H1 (cell line): ENCODE results near the gene ZBTB40. TPM values are rescaled to one million over a fixed set of nuclear protein-coding genes. Genes with fewer than 3 reads are reported as not detected.

Source experiments
- CTCF ChIA-PET: fragments of 300-600 bp; sonication (Branson Sonifier 250); formaldehyde crosslinking; loops from one replicate; lab custom pipeline; 2021; ENCODE audit not compliant: partially characterized antibody; lab: Charles Lee
- POLR2A ChIA-PET: fragments of 300-600 bp; sonication (Branson Sonifier 250); formaldehyde crosslinking; loops from one replicate; lab custom pipeline; 2021; ENCODE audit warnings: inconsistent platforms; ENCODE audit not compliant: partially characterized antibody; lab: Charles Lee
- DNase-seq, 2 experiments: peaks; one replicate each; pipeline versions ENCODE4 v3.0.0 to v3.0.0-alpha.2; 2010 to 2022; ENCODE audit warnings: low spot score in 2 of 2, low read depth in 1 of 2, mixed read lengths in 1 of 2
- FAIRE-seq: peaks from 2 replicates; lab custom pipeline; 2011; peaks lifted over from hg19 to GRCh38; lab: Jason Lieb, UNC
- H2AFZ ChIP-seq: 2 replicates; pipeline ENCODE4 v1.8.1; 2012; ENCODE audit warnings: low read length, inconsistent platforms
- H2AK5ac ChIP-seq: 2 replicates; pipeline ENCODE4 v1.6.1; 2013; ENCODE audit warnings: low read depth, low read length
- H2BK120ac ChIP-seq: replicated peaks from 2 replicates; pipeline ENCODE3; 2013; ENCODE audit warnings: low read depth, low read length, inconsistent platforms
- H2BK12ac ChIP-seq: 2 replicates; pipeline ENCODE4 v1.6.1; 2013; ENCODE audit warnings: low read depth, low read length
- H2BK15ac ChIP-seq: 2 replicates; pipeline ENCODE4 v1.6.1; 2013; ENCODE audit warnings: low read length
- H2BK20ac ChIP-seq: 2 replicates; pipeline ENCODE4 v1.6.1; 2013; ENCODE audit warnings: low read length
- H2BK5ac ChIP-seq: 2 replicates; pipeline ENCODE4 v1.6.1; 2013; ENCODE audit warnings: low read depth, low read length
- H3K14ac ChIP-seq: 2 replicates; pipeline ENCODE4 v1.6.1; 2013; ENCODE audit warnings: inconsistent platforms; ENCODE audit not compliant: insufficient read length
- H3K18ac ChIP-seq: 2 replicates; pipeline ENCODE4 v1.6.1; 2013; ENCODE audit warnings: low read length; ENCODE audit errors: extremely low read depth
- H3K23ac ChIP-seq: 2 replicates; pipeline ENCODE4 v1.6.1; 2013; ENCODE audit warnings: inconsistent platforms; ENCODE audit not compliant: insufficient read length
- H3K23me2 ChIP-seq: 2 replicates; pipeline ENCODE4 v1.6.1; 2013; ENCODE audit warnings: low read depth, low read length
- H3K27ac ChIP-seq: 2 replicates; pipeline ENCODE4 v1.6.1; 2011; ENCODE audit warnings: low read depth, low read length, inconsistent platforms
- H3K27me3 ChIP-seq, 4 experiments: replicated peaks in 1 of 4; 1 replicate in 1 of 4; 2 replicates in 3 of 4; pipeline versions ENCODE4 v1.6.1 to v1.8.1; 2011 to 2013; ENCODE audit warnings: low read length in 3 of 4, mild to moderate bottlenecking in 3 of 4, inconsistent platforms in 2 of 4, mixed read lengths in 2 of 4, moderate library complexity in 1 of 4; ENCODE audit not compliant: control insufficient read depth in 3 of 4, insufficient read depth in 3 of 4; ENCODE audit errors: extremely low read depth in 1 of 4
- H3K36me3 ChIP-seq, 4 experiments: 2 replicates each; pipeline versions ENCODE4 v1.6.1 to v1.8.1; 2011 to 2013; ENCODE audit warnings: mild to moderate bottlenecking in 4 of 4, low read length in 3 of 4, moderate library complexity in 2 of 4, control low read depth in 1 of 4, inconsistent platforms in 1 of 4; ENCODE audit not compliant: insufficient read depth in 4 of 4, control insufficient read depth in 2 of 4
- H3K4ac ChIP-seq: replicated peaks from 2 replicates; pipeline ENCODE3; 2013; ENCODE audit warnings: low read length, low read depth, mixed read lengths, inconsistent platforms; ENCODE audit not compliant: insufficient read length
- H3K4me1 ChIP-seq, 4 experiments: replicated peaks in 1 of 4; 1 replicate in 1 of 4; 2 replicates in 3 of 4; pipeline versions ENCODE4 v1.6.1 to v1.8.1; 2011 to 2013; ENCODE audit warnings: low read length in 3 of 4, inconsistent platforms in 2 of 4, mixed read lengths in 1 of 4; ENCODE audit not compliant: insufficient read depth in 4 of 4, control insufficient read depth in 3 of 4
- H3K4me2 ChIP-seq, 2 experiments: 2 replicates each; pipeline versions ENCODE4 v1.6.1 to v1.8.1; 2011 to 2013; ENCODE audit warnings: low read depth in 2 of 2, low read length in 2 of 2, control low read depth in 1 of 2, inconsistent platforms in 1 of 2, mild to moderate bottlenecking in 1 of 2; ENCODE audit not compliant: insufficient read depth in 1 of 2
- H3K4me3 ChIP-seq, 4 experiments: fragments of 200-600, 300-600 bp in 1 of 4; sonication (generic), shearing (Covaris generic), sonication (Bioruptor Twin) in 1 of 4; 2 replicates each; pipeline versions ENCODE4 v1.5.1 to v1.8.1; 2011 to 2016; ENCODE audit warnings: low read length in 4 of 4, low read depth in 3 of 4, control low read depth in 2 of 4, inconsistent platforms in 2 of 4, mild to moderate bottlenecking in 2 of 4, mixed read lengths in 1 of 4, moderate library complexity in 1 of 4; ENCODE audit not compliant: insufficient read depth in 2 of 4; ENCODE audit errors: extremely low read depth in 1 of 4
- H3K56ac ChIP-seq: replicated peaks from 2 replicates; pipeline ENCODE3; 2013; ENCODE audit warnings: low read depth, mild to moderate bottlenecking, mixed read lengths, low read length, inconsistent platforms; ENCODE audit not compliant: insufficient read length
- H3K79me1 ChIP-seq: 2 replicates; pipeline ENCODE4 v1.6.1; 2013; ENCODE audit warnings: low read depth, low read length, control low read depth
- H3K79me2 ChIP-seq, 2 experiments: 2 replicates each; pipeline versions ENCODE4 v1.6.1 to v1.8.1; 2012 to 2013; ENCODE audit warnings: low read length in 2 of 2, mild to moderate bottlenecking in 2 of 2, inconsistent platforms in 1 of 2; ENCODE audit not compliant: insufficient read depth in 2 of 2, control insufficient read depth in 1 of 2
- H3K9ac ChIP-seq, 4 experiments: replicated peaks in 1 of 4; 1 replicate in 1 of 4; 2 replicates in 3 of 4; pipeline versions ENCODE4 v1.6.1 to v1.8.1; 2011 to 2013; ENCODE audit warnings: low read depth in 3 of 4, low read length in 3 of 4, control low read depth in 2 of 4, mild to moderate bottlenecking in 2 of 4, moderate library complexity in 2 of 4, inconsistent platforms in 1 of 4; ENCODE audit errors: extremely low read depth in 1 of 4
- H3K9me3 ChIP-seq, 2 experiments: 2 replicates each; pipeline versions ENCODE4 v1.6.1 to v1.8.1; 2012 to 2013; ENCODE audit warnings: mild to moderate bottlenecking in 2 of 2, moderate library complexity in 2 of 2, control low read depth in 1 of 2, inconsistent platforms in 1 of 2, low read depth in 1 of 2, low read length in 1 of 2, mixed read lengths in 1 of 2; ENCODE audit not compliant: insufficient read depth in 2 of 2
- H4K20me1 ChIP-seq, 2 experiments: replicated peaks in 1 of 2; 2 replicates each; pipeline versions ENCODE3 to v1.8.1; 2011 to 2013; ENCODE audit warnings: inconsistent platforms in 2 of 2, low read length in 2 of 2, mild to moderate bottlenecking in 1 of 2; ENCODE audit not compliant: insufficient read depth in 2 of 2, control insufficient read depth in 1 of 2
- H4K5ac ChIP-seq: 2 replicates; pipeline ENCODE4 v1.6.1; 2013; ENCODE audit warnings: low read length, low read depth, mixed read lengths, inconsistent platforms; ENCODE audit not compliant: insufficient read length
- H4K8ac ChIP-seq: 2 replicates; pipeline ENCODE4 v1.8.0; 2013; ENCODE audit warnings: mild to moderate bottlenecking, moderate library complexity, low read length, inconsistent platforms; ENCODE audit not compliant: insufficient read depth; ENCODE audit errors: extremely low read depth
- H4K91ac ChIP-seq: replicated peaks from 2 replicates; pipeline ENCODE3; 2013; ENCODE audit warnings: low read length, mixed read lengths, inconsistent platforms; ENCODE audit not compliant: insufficient read length
- CHD1 ChIP-seq: IDR thresholded peaks from 2 replicates; pipeline ENCODE4 v1.6.1; 2012; ENCODE audit warnings: low read depth, low read length, improper control_type of control experiment
- E2F6 ChIP-seq: IDR thresholded peaks from 2 replicates; pipeline ENCODE4 v1.6.1; 2012; ENCODE audit warnings: inconsistent platforms
- EP300 ChIP-seq, 2 experiments: IDR thresholded peaks; 1 replicate in 1 of 2; 2 replicates in 1 of 2; pipeline ENCODE4 v1.6.1; 2011 to 2012; ENCODE audit warnings: low read depth in 2 of 2, low read length in 2 of 2, mild to moderate bottlenecking in 2 of 2, borderline replicate concordance in 1 of 2, inconsistent platforms in 1 of 2, moderate library complexity in 1 of 2
- EZH2 ChIP-seq: fragments of 200-600 bp; sonication (generic); IDR thresholded peaks from 2 replicates; pipeline ENCODE4 v1.7.1; 2012; ENCODE audit warnings: low read depth, mild to moderate bottlenecking, moderate library complexity, low read length, inconsistent platforms; ENCODE audit not compliant: severe bottlenecking
- FOSL1 ChIP-seq: IDR thresholded peaks from 2 replicates; pipeline ENCODE4 v1.6.1; 2011; ENCODE audit warnings: mild to moderate bottlenecking, low read depth, low read length, moderate library complexity; ENCODE audit not compliant: insufficient read depth
- KDM1A ChIP-seq: fragments of 200-600, 300-600 bp; sonication (generic); IDR thresholded peaks from 2 replicates; pipeline ENCODE4 v1.7.1; 2016; ENCODE audit warnings: mild to moderate bottlenecking, low read length, borderline replicate concordance
- NANOG ChIP-seq: IDR thresholded peaks from 2 replicates; pipeline ENCODE4 v1.6.1; 2011; ENCODE audit warnings: low read length, low read depth, mild to moderate bottlenecking, inconsistent platforms; ENCODE audit not compliant: insufficient read depth, poor library complexity, severe bottlenecking
- SP1 ChIP-seq: IDR thresholded peaks from 2 replicates; pipeline ENCODE4 v1.6.1; 2011; ENCODE audit warnings: low read depth, low read length
- SP2 ChIP-seq: IDR thresholded peaks from 2 replicates; pipeline ENCODE4 v1.6.1; 2012; ENCODE audit warnings: mild to moderate bottlenecking, low read length, inconsistent platforms
- TBP ChIP-seq: IDR thresholded peaks from 2 replicates; pipeline ENCODE4 v1.6.1; 2011; ENCODE audit warnings: low read depth, low read length, improper control_type of control experiment
- TCF12 ChIP-seq: IDR thresholded peaks from 2 replicates; pipeline ENCODE4 v1.6.1; 2011; ENCODE audit warnings: low read depth, mild to moderate bottlenecking, low read length
- WGBS, 2 experiments: shearing (Covaris generic) in 1 of 2; methylation state at CpG; one replicate each; pipeline versions ENCODE4 v1.1.6 to v1.1.7; 2013 to 2015; ENCODE audit warnings: low lambda C conversion rate in 2 of 2, mixed read lengths in 2 of 2, inconsistent platforms in 1 of 2, low coverage in 1 of 2, missing lambda C conversion rate in 1 of 2; ENCODE audit not compliant: insufficient replicate concordance in 2 of 2, insufficient coverage in 1 of 2, insufficient read length in 1 of 2; ENCODE audit errors: extremely low coverage in 1 of 2, missing lambda C conversion rate in 1 of 2; 5-methylcytosine and 5-hydroxymethylcytosine counted together
- polyA plus RNA-seq, 7 experiments: library from polyadenylated mRNA; depleted of rRNA in 3 of 7; stranded (reverse) in 5 of 7; unstranded in 2 of 7; fragments of >200 nt in 5 of 7; fragments of 200-250 nt in 2 of 7; gene quantifications; 1 replicate in 5 of 7; 2 replicates in 1 of 7; 4 replicates in 1 of 7; pipeline versions ENCODE4 v1.2.1 to v1.2.3, GENCODE V29; 2011 to 2013; ENCODE audit warnings: missing spikeins in 2 of 7, mixed read lengths in 2 of 7
- total RNA-seq: library from RNA; stranded (reverse); fragmentation: NEBNext Ultra II Directional; extraction: Animal tissue kit (Norgen Biotek cat#: 25700); gene quantifications from 2 replicates; pipeline ENCODE4 v1.2.1, GENCODE V29; 2021

Gene ZBTB40
- total and polyA plus RNA-seq, 2 of the 8 experiments (the other 6 are each of a cell fraction or from before 2014, with no cell fraction given) = 3.1 to 19.3 TPM

- no peak overlapping the region for H2BK120ac ChIP-seq
- no peak overlapping the region for H2BK5ac ChIP-seq
- H3K4ac ChIP-seq = no peak overlapping the region
- H4K91ac ChIP-seq = no peak overlapping the region
- H3K56ac ChIP-seq = no peak overlapping the region
- H2BK20ac ChIP-seq = no peak overlapping the region
- H3K27ac ChIP-seq = no peak overlapping the region
- no peak overlapping the region for H2BK15ac ChIP-seq
- H2AK5ac ChIP-seq = no peak overlapping the region
- no peak overlapping the region for H3K4me3 ChIP-seq
- H4K20me1 ChIP-seq = peaks cover 0 to 2% of the 10 kb centered on the region in 2 experiments
- no peak overlapping the region for H3K4me2 ChIP-seq
- no peaks in the 10 kb centered on the region for H3K79me2 ChIP-seq
- no peaks in the 10 kb centered on the region for H3K79me1 ChIP-seq
- no peaks in the 10 kb centered on the region for H3K4me1 ChIP-seq
- 87% methylated on average over 12 of the region's 12 CpGs; no CpG with 5 or more reads in 1 of the 2 experiments for WGBS, 2 experiments
- H3K27me3 ChIP-seq = no peaks in the 10 kb centered on the region
- peaks cover 0 to 11% (median 4%) of the 10 kb centered on the region in 4 experiments; a peak in 3 of 8 replicates for H3K36me3 ChIP-seq
- no peak overlapping the region for H3K14ac ChIP-seq
- no peak overlapping the region for H3K18ac ChIP-seq
- no peak for FAIRE-seq
- CTCF ChIA-PET = interaction anchor here (0.6 to 4.8 kb wide), 5 partner anchors 8 to 178 kb away, joined by 3 to 46 read pairs (median 3); partner anchors contain the start of gene C1QC
- H2BK12ac ChIP-seq = no peak overlapping the region
- no peak overlapping the region for H3K9ac ChIP-seq
- no peak for DNase-seq
- no peak overlapping the region for H4K8ac ChIP-seq
- POLR2A ChIA-PET = no interaction called here
- H3K9me3 ChIP-seq = no peaks in the 10 kb centered on the region
- H3K23me2 ChIP-seq = 0 out of 2 replicates have a peak, but pooled peaks cover 2% of the 10 kb centered on the region
- no peak overlapping the region for H2AFZ ChIP-seq
- no peak overlapping the region for H4K5ac ChIP-seq
- no peak overlapping the region for H3K23ac ChIP-seq
- no peak for TF ChIP-seq E2F6
- TF ChIP-seq EP300 (IDR thresholded peaks at IDR 0.05; ENCODE audit: borderline replicate concordance in 1 of 2, low read depth in 2 of 2, low read length in 2 of 2) = no peak
- TF ChIP-seq SP1 = no peak
- no peak for TF ChIP-seq SP2
- no peak for TF ChIP-seq FOSL1
- TF ChIP-seq CHD1 = no peak
- TF ChIP-seq EZH2 = no peak
- no peak for TF ChIP-seq TCF12
- no peak for TF ChIP-seq TBP
- no peak for TF ChIP-seq KDM1A
- TF ChIP-seq NANOG = no peak
These were observed 78.4 kb downstream of the ZBTB40 start for GRCh38 chr1:22529901-22530621.
